IMR-90 (cell line): ENCODE data around the gene SUB1. TPM values are rescaled to one million over a fixed set of nuclear protein-coding genes. Genes with fewer than 3 reads are reported as not detected.

ENCODE experiments used
- ATAC-seq: fragments of 200-7000 bp; cut with Tn5 transposase; 2 replicates; pipeline ENCODE4 v1.9.1; 2020; ENCODE audit warnings: low read depth, mild to moderate bottlenecking, moderate library complexity
- BruUV-seq: library from RNA; stranded (reverse); fragments of 400-500 nt; replicated peaks from 2 replicates; lab custom pipeline; 2021; lab: Mats Ljungman, UMichigan
- CTCF ChIA-PET: fragments of 300-600 bp; formaldehyde crosslinking; extraction: SDS; loops from one replicate; lab custom pipeline; 2021; ENCODE audit warnings: antibody characterized with exemption; lab: Yijun Ruan, JAX
- POLR2A ChIA-PET: fragments of 300-600 bp; sonication (Branson Sonifier 250); formaldehyde crosslinking; loops from one replicate; lab custom pipeline; 2022; ENCODE audit warnings: antibody characterized with exemption; ENCODE audit not compliant: unreplicated experiment; lab: Charles Lee
- DNase-seq: peaks from one replicate; pipeline ENCODE4 v3.0.0; 2013
- H2AFZ ChIP-seq: replicated peaks from 2 replicates; pipeline ENCODE3; 2013; ENCODE audit warnings: low read length, mild to moderate bottlenecking; ENCODE audit not compliant: poor library complexity
- H2AK5ac ChIP-seq: 2 replicates; pipeline ENCODE4 v1.6.1; 2013; ENCODE audit warnings: low read depth, low read length, inconsistent platforms
- H2AK9ac ChIP-seq: replicated peaks from 2 replicates; pipeline ENCODE3; 2013; ENCODE audit warnings: mild to moderate bottlenecking, low read depth, low read length, moderate library complexity; ENCODE audit not compliant: poor library complexity
- H2BK120ac ChIP-seq: 2 replicates; pipeline ENCODE4 v1.6.1; 2013; ENCODE audit warnings: low read depth, low read length, inconsistent platforms
- H2BK15ac ChIP-seq: 3 replicates; pipeline ENCODE4 v1.6.1; 2013; ENCODE audit warnings: low read depth, low read length, inconsistent platforms
- H2BK20ac ChIP-seq: 2 replicates; pipeline ENCODE4 v1.6.1; 2013; ENCODE audit warnings: low read depth, mild to moderate bottlenecking, inconsistent platforms, low read length, moderate library complexity
- H2BK5ac ChIP-seq: 2 replicates; pipeline ENCODE4 v1.6.1; 2013; ENCODE audit warnings: mild to moderate bottlenecking, low read depth, low read length, inconsistent platforms; ENCODE audit not compliant: poor library complexity, severe bottlenecking
- H3K14ac ChIP-seq: replicated peaks from 2 replicates; pipeline ENCODE4 v1.6.1; 2013; ENCODE audit warnings: low read depth, low read length, inconsistent platforms
- H3K18ac ChIP-seq: 2 replicates; pipeline ENCODE4 v1.6.1; 2013; ENCODE audit warnings: low read depth, low read length, control low read depth
- H3K23ac ChIP-seq: 2 replicates; pipeline ENCODE4 v1.6.1; 2013; ENCODE audit warnings: low read depth, low read length, inconsistent platforms
- H3K27ac ChIP-seq: 2 replicates; pipeline ENCODE4 v1.5.1; 2013; ENCODE audit warnings: mild to moderate bottlenecking, control low read depth, low read length; ENCODE audit not compliant: insufficient read depth
- H3K27me3 ChIP-seq: 2 replicates; pipeline ENCODE4 v1.6.1; 2013; ENCODE audit warnings: low read length; ENCODE audit not compliant: control insufficient read depth, insufficient read depth
- H3K36me3 ChIP-seq: 2 replicates; pipeline ENCODE4 v1.6.1; 2013; ENCODE audit warnings: low read length, mixed read lengths; ENCODE audit not compliant: control insufficient read depth, insufficient read depth
- H3K4ac ChIP-seq: 2 replicates; pipeline ENCODE4 v1.6.1; 2013; ENCODE audit warnings: low read depth, low read length, inconsistent platforms
- H3K4me1 ChIP-seq: 2 replicates; pipeline ENCODE4 v1.6.1; 2013; ENCODE audit warnings: low read length, mixed read lengths; ENCODE audit not compliant: control insufficient read depth, insufficient read depth
- H3K4me2 ChIP-seq: 2 replicates; pipeline ENCODE4 v1.6.1; 2013; ENCODE audit warnings: low read depth, mild to moderate bottlenecking, control low read depth, low read length, moderate library complexity
- H3K4me3 ChIP-seq: 2 replicates; pipeline ENCODE4 v1.5.1; 2013; ENCODE audit warnings: low read depth, mild to moderate bottlenecking, control low read depth, low read length, moderate library complexity; ENCODE audit not compliant: insufficient read depth
- H3K56ac ChIP-seq: 2 replicates; pipeline ENCODE4 v1.6.1; 2013; ENCODE audit warnings: low read length, inconsistent platforms; ENCODE audit not compliant: insufficient read depth; ENCODE audit errors: extremely low read depth
- H3K79me1 ChIP-seq, 2 experiments: 2 replicates each; pipeline ENCODE4 v1.6.1; 2013; ENCODE audit warnings: low read length in 2 of 2, inconsistent platforms in 1 of 2, low read depth in 1 of 2
- H3K9ac ChIP-seq: 2 replicates; pipeline ENCODE4 v1.6.1; 2013; ENCODE audit warnings: low read depth, low read length, control low read depth
- H3K9me1 ChIP-seq: 2 replicates; pipeline ENCODE4 v1.6.1; 2013; ENCODE audit warnings: low read length, inconsistent platforms; ENCODE audit not compliant: insufficient read depth
- H3K9me3 ChIP-seq: 2 replicates; pipeline ENCODE4 v1.6.1; 2013; ENCODE audit warnings: low read length; ENCODE audit not compliant: control insufficient read depth, insufficient read depth
- H4K20me1 ChIP-seq: 2 replicates; pipeline ENCODE4 v1.6.1; 2013; ENCODE audit warnings: low read length, inconsistent platforms; ENCODE audit not compliant: insufficient read depth
- H4K5ac ChIP-seq: 2 replicates; pipeline ENCODE4 v1.6.1; 2013; ENCODE audit warnings: mild to moderate bottlenecking, low read depth, low read length, control low read depth
- H4K8ac ChIP-seq, 2 experiments: 2 replicates each; pipeline ENCODE4 v1.6.1; 2013; ENCODE audit warnings: low read depth in 2 of 2, low read length in 2 of 2, control low read depth in 1 of 2, inconsistent platforms in 1 of 2
- H4K91ac ChIP-seq: 2 replicates; pipeline ENCODE4 v1.6.1; 2013; ENCODE audit warnings: low read depth, low read length, inconsistent platforms; ENCODE audit not compliant: insufficient read depth
- BHLHE40 ChIP-seq: fragments of 150-350 bp; IDR thresholded peaks from 2 replicates; pipeline ENCODE4 v1.6.1; 2016; ENCODE audit warnings: mild to moderate bottlenecking, low read depth, low read length
- CEBPB ChIP-seq: IDR thresholded peaks from 2 replicates; pipeline ENCODE4 v1.6.1; 2012; ENCODE audit warnings: low read depth, low read length, improper control_type of control experiment
- CHD1 ChIP-seq: IDR thresholded peaks from 2 replicates; pipeline ENCODE4 v1.6.1; 2012; ENCODE audit warnings: low read depth, low read length, improper control_type of control experiment
- FOS ChIP-seq: fragments of 150-350 bp; IDR thresholded peaks from 2 replicates; pipeline ENCODE4 v1.6.1; 2016; ENCODE audit warnings: low read depth, low read length
- MAFK ChIP-seq: IDR thresholded peaks from 2 replicates; pipeline ENCODE4 v1.6.1; 2012; ENCODE audit warnings: low read depth, low read length, improper control_type of control experiment
- MAZ ChIP-seq: IDR thresholded peaks from 2 replicates; pipeline ENCODE4 v1.6.1; 2012; ENCODE audit warnings: low read depth, mild to moderate bottlenecking, low read length, improper control_type of control experiment, moderate library complexity, borderline replicate concordance
- MXI1 ChIP-seq: IDR thresholded peaks from 2 replicates; pipeline ENCODE4 v1.6.1; 2012; ENCODE audit warnings: low read depth, mild to moderate bottlenecking, low read length, moderate library complexity, borderline replicate concordance
- NFE2L2 ChIP-seq: fragments of 150-350 bp; IDR thresholded peaks from 2 replicates; pipeline ENCODE4 v1.6.1; 2016; ENCODE audit warnings: low read depth, mild to moderate bottlenecking, low read length
- POLR2A ChIP-seq: IDR thresholded peaks from 2 replicates; pipeline ENCODE4 v1.6.1; 2012; ENCODE audit warnings: mild to moderate bottlenecking, low read depth, low read length
- RAD21 ChIP-seq: IDR thresholded peaks from 2 replicates; pipeline ENCODE4 v1.6.1; 2012; ENCODE audit warnings: low read length, improper control_type of control experiment
- RCOR1 ChIP-seq: IDR thresholded peaks from 2 replicates; pipeline ENCODE4 v1.6.1; 2012; ENCODE audit warnings: mild to moderate bottlenecking, low read length, improper control_type of control experiment; ENCODE audit not compliant: insufficient replicate concordance
- RFX5 ChIP-seq: IDR thresholded peaks from 2 replicates; pipeline ENCODE4 v1.8.0; 2012; ENCODE audit warnings: low read depth, mild to moderate bottlenecking, low read length, moderate library complexity
- SMC3 ChIP-seq: fragments of 150-350 bp; IDR thresholded peaks from 2 replicates; pipeline ENCODE4 v1.6.1; 2016; ENCODE audit warnings: low read depth, mild to moderate bottlenecking, antibody characterized with exemption, low read length, moderate library complexity
- dilution Hi-C: fragments of 300-500 bp; cut with HindIII; formaldehyde crosslinking; loops from one replicate; pipeline ENCODE4 v1.14.3; 2018; ENCODE audit warnings: low sequenced_read_pairs; ENCODE audit not compliant: unreplicated experiment
- in situ Hi-C: fragments of 300-500 bp; cut with MboI; formaldehyde crosslinking; loops from 3 replicates; pipeline ENCODE4 v1.14.3; 2019; ENCODE audit warnings: low sequenced_read_pairs, inconsistent platforms, mixed read lengths
- intact Hi-C: fragments of 100-400 bp; cut with micrococcal nuclease; formaldehyde crosslinking; loops from 2 replicates; pipeline ENCODE4 v1.10.0; 2022
- polyA plus RNA-seq, 3 experiments: library from polyadenylated mRNA; depleted of rRNA; stranded (reverse); fragments of >200 nt; gene quantifications; 2 replicates each; pipeline ENCODE4 v1.2.3, GENCODE V29; 2012; ENCODE audit warnings: low replicate concordance in 1 of 3
- total RNA-seq: library from RNA; depleted of rRNA; stranded (reverse); fragments of >200 nt; gene quantifications from 2 replicates; pipeline ENCODE4 v1.2.3, GENCODE V29; 2012
- TF ChIP-seq, protein P1 (sequence below): fragments of 150-350 bp; IDR thresholded peaks from 2 replicates; pipeline ENCODE4 v1.6.1; 2016; ENCODE audit warnings: low read depth, mild to moderate bottlenecking, low read length, moderate library complexity, borderline replicate concordance
- TF ChIP-seq, protein P2 (sequence below): fragments of 150-350 bp; IDR thresholded peaks from 2 replicates; pipeline ENCODE4 v1.6.1; 2017; ENCODE audit warnings: mild to moderate bottlenecking, antibody characterized with exemption, low read length, low read depth
- TF ChIP-seq, protein P3 (sequence below): conservative IDR thresholded peaks from 2 replicates; pipeline ENCODE4 v1.5.1; 2012; ENCODE audit warnings: mild to moderate bottlenecking, low read depth, low read length, improper control_type of control experiment

SUB1 gene
- total and polyA plus RNA-seq, 2 of the 4 experiments (the other 2 are of a cell fraction): 19.5 to 155 TPM

DNA sequence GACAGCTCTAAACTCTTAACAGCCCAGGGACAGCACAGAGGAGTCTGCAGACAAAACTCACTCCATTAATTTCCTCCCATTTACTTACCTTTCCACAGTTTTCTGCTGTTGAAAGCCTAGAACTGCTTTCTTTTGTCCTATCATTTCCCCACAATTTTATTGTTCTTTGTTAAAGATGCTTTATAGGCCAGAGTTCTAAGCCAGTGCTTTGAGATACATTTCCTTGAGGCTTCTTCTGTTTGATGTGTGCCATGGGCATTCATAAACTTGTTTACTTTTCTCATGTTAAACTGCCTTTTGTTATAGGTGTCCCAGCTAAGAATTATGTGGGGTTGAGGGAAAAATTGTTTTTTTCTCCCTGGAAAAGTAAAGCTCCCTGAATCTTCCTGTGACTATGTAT, 25.9 kb upstream of the SUB1 start:
- Histone ChIP-seq H2BK20ac (no peak overlapping the region), H3K56ac (no peak overlapping the region), H3K4me3 (no peak overlapping the region), H2AK5ac (no peak overlapping the region), H3K14ac (no peak overlapping the region), H4K20me1 (no peaks in the 10 kb centered on the region), H3K23ac (no peak overlapping the region), H3K27me3 (peaks cover 4% of the 10 kb centered on the region; the same call in 1 of the 2 replicates), H2AK9ac (no peak overlapping the region), H3K9me1 (no peaks in the 10 kb centered on the region), H4K8ac (no peak overlapping the region), H2BK5ac (no peak overlapping the region), H3K18ac (no peak overlapping the region), H2AFZ (no peak overlapping the region), H2BK120ac (no peak overlapping the region), H3K9ac (no peak overlapping the region), H4K5ac (no peak overlapping the region), H3K36me3 (no peaks in the 10 kb centered on the region), H3K4me2 (no peak overlapping the region), H3K79me1 (no peaks in the 10 kb centered on the region), H3K9me3 (no peaks in the 10 kb centered on the region), H2BK15ac (no peak overlapping the region), H3K4me1 (no peaks in the 10 kb centered on the region), H3K4ac (no peak overlapping the region), H3K27ac (no peak overlapping the region), H4K91ac (no peak overlapping the region)
- CTCF ChIA-PET: no interaction called here
- BruUV-seq: no TSS peak
- dilution Hi-C loops: no loop called here
- DNase-seq: no peak
- TF ChIP-seq CEBPB (no peak), CHD1 (no peak), SMC3 (no peak), MAZ (no peak), MAFK (no peak), RAD21 (no peak), BHLHE40 (no peak), NFE2L2 (no peak), RCOR1 (no peak), MXI1 (no peak), POLR2A (no peak), RFX5 (no peak), FOS (no peak)
- TF ChIP-seq, protein P1, sequence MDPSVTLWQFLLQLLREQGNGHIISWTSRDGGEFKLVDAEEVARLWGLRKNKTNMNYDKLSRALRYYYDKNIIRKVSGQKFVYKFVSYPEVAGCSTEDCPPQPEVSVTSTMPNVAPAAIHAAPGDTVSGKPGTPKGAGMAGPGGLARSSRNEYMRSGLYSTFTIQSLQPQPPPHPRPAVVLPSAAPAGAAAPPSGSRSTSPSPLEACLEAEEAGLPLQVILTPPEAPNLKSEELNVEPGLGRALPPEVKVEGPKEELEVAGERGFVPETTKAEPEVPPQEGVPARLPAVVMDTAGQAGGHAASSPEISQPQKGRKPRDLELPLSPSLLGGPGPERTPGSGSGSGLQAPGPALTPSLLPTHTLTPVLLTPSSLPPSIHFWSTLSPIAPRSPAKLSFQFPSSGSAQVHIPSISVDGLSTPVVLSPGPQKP: no peak
- TF ChIP-seq, protein P2, sequence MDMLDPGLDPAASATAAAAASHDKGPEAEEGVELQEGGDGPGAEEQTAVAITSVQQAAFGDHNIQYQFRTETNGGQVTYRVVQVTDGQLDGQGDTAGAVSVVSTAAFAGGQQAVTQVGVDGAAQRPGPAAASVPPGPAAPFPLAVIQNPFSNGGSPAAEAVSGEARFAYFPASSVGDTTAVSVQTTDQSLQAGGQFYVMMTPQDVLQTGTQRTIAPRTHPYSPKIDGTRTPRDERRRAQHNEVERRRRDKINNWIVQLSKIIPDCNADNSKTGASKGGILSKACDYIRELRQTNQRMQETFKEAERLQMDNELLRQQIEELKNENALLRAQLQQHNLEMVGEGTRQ: no peak
- TF ChIP-seq, protein P3, sequence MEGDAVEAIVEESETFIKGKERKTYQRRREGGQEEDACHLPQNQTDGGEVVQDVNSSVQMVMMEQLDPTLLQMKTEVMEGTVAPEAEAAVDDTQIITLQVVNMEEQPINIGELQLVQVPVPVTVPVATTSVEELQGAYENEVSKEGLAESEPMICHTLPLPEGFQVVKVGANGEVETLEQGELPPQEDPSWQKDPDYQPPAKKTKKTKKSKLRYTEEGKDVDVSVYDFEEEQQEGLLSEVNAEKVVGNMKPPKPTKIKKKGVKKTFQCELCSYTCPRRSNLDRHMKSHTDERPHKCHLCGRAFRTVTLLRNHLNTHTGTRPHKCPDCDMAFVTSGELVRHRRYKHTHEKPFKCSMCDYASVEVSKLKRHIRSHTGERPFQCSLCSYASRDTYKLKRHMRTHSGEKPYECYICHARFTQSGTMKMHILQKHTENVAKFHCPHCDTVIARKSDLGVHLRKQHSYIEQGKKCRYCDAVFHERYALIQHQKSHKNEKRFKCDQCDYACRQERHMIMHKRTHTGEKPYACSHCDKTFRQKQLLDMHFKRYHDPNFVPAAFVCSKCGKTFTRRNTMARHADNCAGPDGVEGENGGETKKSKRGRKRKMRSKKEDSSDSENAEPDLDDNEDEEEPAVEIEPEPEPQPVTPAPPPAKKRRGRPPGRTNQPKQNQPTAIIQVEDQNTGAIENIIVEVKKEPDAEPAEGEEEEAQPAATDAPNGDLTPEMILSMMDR: no peak
- in situ Hi-C loops: no loop called here
- POLR2A ChIA-PET: no interaction called here
- intact Hi-C loops: no loop called here
- no peak for ATAC-seq
